ENCODE data around the gene CASD1. TPM values are rescaled to one million over a fixed set of nuclear protein-coding genes. Genes with fewer than 3 reads are reported as not detected.

CASD1 gene
- total RNA-seq, 1 experiment from 2014 or later: 5.8 TPM

GRCh38 chr7:94575646-94576045, 66.0 kb downstream of the CASD1 start:
- ChIA-PET RAD21 (ENCODE audit: low non-redundant PET in 1 of 2, low total read pairs in 2 of 2, uncharacterized antibody in 2 of 2, unreplicated experiment in 2 of 2) (no interaction called here), POLR2A (no interaction called here), CTCF (no interaction called here)
- intact Hi-C loops (cut with micrococcal nuclease): no loop called here
- H3K4me2 ChIP-seq (ENCODE audit: low read length): no peak overlapping the region
- H3K27ac ChIP-seq (ENCODE audit: low read depth, low read length): no peak overlapping the region
- no peak overlapping the region for H3K9ac ChIP-seq (ENCODE audit: low read length)
- H3K4me1 ChIP-seq (ENCODE audit: control insufficient read depth in 1 of 2, insufficient read depth in 2 of 2, low read length in 2 of 2): peaks cover 0 to 3% of the 10 kb centered on the region in 2 experiments; a peak in 2 of 4 replicates
- H2AFZ ChIP-seq (ENCODE audit: low read depth, low read length, poor library complexity, severe bottlenecking): no peak overlapping the region
- no peaks in the 10 kb centered on the region for H3K9me3 ChIP-seq (ENCODE audit: control insufficient read depth in 1 of 2, insufficient read depth in 1 of 2, low read depth in 1 of 2, low read length in 2 of 2)
- H3K9me2 ChIP-seq (ENCODE audit: insufficient read depth): no peaks in the 10 kb centered on the region
- no peak for TF ChIP-seq TCF7L2 (IDR thresholded peaks at IDR 0.05; ENCODE audit: borderline replicate concordance, extremely low read depth, insufficient read depth, insufficient read length)
- TF ChIP-seq EGR1 (IDR thresholded peaks at IDR 0.05; ENCODE audit: low read depth): no peak
- no peaks in the 10 kb centered on the region for H3K36me3 ChIP-seq (ENCODE audit: control insufficient read depth in 1 of 2, insufficient read depth in 2 of 2, low read length in 2 of 2)
- no peaks in the 10 kb centered on the region for H4K20me1 ChIP-seq (ENCODE audit: insufficient read depth)
- no TSS peak for BruUV-seq (replicated peaks)
- ATAC-seq (no peak), DNase-seq (ENCODE audit: low read depth, low spot score) (no peak)
- no peaks in the 10 kb centered on the region for H3K27me3 ChIP-seq (ENCODE audit: insufficient read depth, low read length)
- no peaks in the 10 kb centered on the region for H3K79me2 ChIP-seq (ENCODE audit: insufficient read depth, low read length)
- H3K4me3 ChIP-seq (replicated peaks in 1 of 2; ENCODE audit: low read depth in 1 of 2, low read length in 2 of 2): no peak overlapping the region

- ChIA-PET POLR2A (no interaction called here), RAD21 (ENCODE audit: low non-redundant PET in 1 of 2, low total read pairs in 2 of 2, uncharacterized antibody in 2 of 2, unreplicated experiment in 2 of 2) (no interaction called here), CTCF (interaction anchor here (0.5 kb wide), 1 partner anchor 1712 kb away, joined by 3 read pairs; no protein-coding TSS in a partner anchor)
- Histone ChIP-seq H3K79me2 (ENCODE audit: insufficient read depth, low read length) (no peaks in the 10 kb centered on the region), H3K4me2 (ENCODE audit: low read length) (no peak overlapping the region), H3K27me3 (ENCODE audit: insufficient read depth, low read length) (no peaks in the 10 kb centered on the region), H3K9me2 (ENCODE audit: insufficient read depth) (no peaks in the 10 kb centered on the region), H3K4me1 (ENCODE audit: control insufficient read depth in 1 of 2, insufficient read depth in 2 of 2, low read length in 2 of 2) (peaks cover 0 to 6% of the 10 kb centered on the region in 2 experiments; a peak in 2 of 4 replicates), H4K20me1 (ENCODE audit: insufficient read depth) (no peaks in the 10 kb centered on the region), H2AFZ (ENCODE audit: low read depth, low read length, poor library complexity, severe bottlenecking) (no peak overlapping the region), H3K36me3 (ENCODE audit: control insufficient read depth in 1 of 2, insufficient read depth in 2 of 2, low read length in 2 of 2) (no peaks in the 10 kb centered on the region), H3K27ac (ENCODE audit: low read depth, low read length) (no peak overlapping the region), H3K9me3 (ENCODE audit: control insufficient read depth in 1 of 2, insufficient read depth in 1 of 2, low read depth in 1 of 2, low read length in 2 of 2) (no peaks in the 10 kb centered on the region), H3K4me3 (replicated peaks in 1 of 2; ENCODE audit: low read depth in 1 of 2, low read length in 2 of 2) (no peak overlapping the region), H3K9ac (ENCODE audit: low read length) (no peak overlapping the region)
- BruUV-seq (replicated peaks): no TSS peak
- intact Hi-C loops (cut with micrococcal nuclease): no loop called here
- ATAC-seq (no peak), DNase-seq (ENCODE audit: low read depth, low spot score) (no peak)
- TF ChIP-seq SIN3A (IDR thresholded peaks at IDR 0.05; ENCODE audit: low read depth): no peak
- TF ChIP-seq SRF (IDR thresholded peaks at IDR 0.05; ENCODE audit: low read depth): no peak
- TF ChIP-seq REST (IDR thresholded peaks at IDR 0.05; ENCODE audit: low read depth): no peak
- TF ChIP-seq TCF7L2 (IDR thresholded peaks at IDR 0.05; ENCODE audit: borderline replicate concordance, extremely low read depth, insufficient read depth, insufficient read length): no peak
- no peak for TF ChIP-seq YY1 (IDR thresholded peaks at IDR 0.05; ENCODE audit: extremely low read depth, insufficient replicate concordance, low read depth, low read length)
- no peak for TF ChIP-seq POLR2AphosphoS5 (IDR thresholded peaks at IDR 0.05; ENCODE audit: low read depth, low read length)
These were observed 66.7 kb downstream of the CASD1 start for GRCh38 chr7:94576316-94576715.
